NCI-H1092 treated with DMSO at 0.1 percent for 48 hours (cell line): ENCODE results near the gene CABLES1.
"Not testable (repeated sequence)": the region's sequence is repeated elsewhere in the genome, so short reads cannot be mapped to it uniquely, and the experiment has no call there.

Source experiments
- DNase-seq: peaks from one replicate; lab custom pipeline; 2025; lab: John Stamatoyannopoulos, UW

CABLES1 gene

GRCh38 chr18:23134780-23135549, at the start of gene CABLES1:
CABLES1 (plus strand) TSS chr18:23135485; CDS start chr18:23135763, 278 bp downstream.
- peak; percentile 67 for DNase-seq

GRCh38 chr18:23087352-23087751, 47.9 kb upstream of the CABLES1 start:
- no peak for DNase-seq

- no peak for DNase-seq
Measured at GRCh38 chr18:23088310-23088709, 47.0 kb upstream of the CABLES1 start.

- not testable (repeated sequence) for DNase-seq
Measured at GRCh38 chr18:23091017-23091993, 44.0 kb upstream of the CABLES1 start.

GRCh38 chr18:23092121-23092520, 43.2 kb upstream of the CABLES1 start:
- no peak for DNase-seq

- not testable (repeated sequence) for DNase-seq
Measured at GRCh38 chr18:23093130-23093529, 42.2 kb upstream of the CABLES1 start.

- DNase-seq: no peak
Measured at GRCh38 chr18:23093772-23094171, 41.5 kb upstream of the CABLES1 start.

GRCh38 chr18:23094411-23095190, 40.7 kb upstream of the CABLES1 start:
- DNase-seq: no peak

- DNase-seq: no peak
Measured at GRCh38 chr18:23095463-23095862, 39.8 kb upstream of the CABLES1 start.

- not testable (repeated sequence) for DNase-seq
Measured at GRCh38 chr18:23097016-23097415, 38.3 kb upstream of the CABLES1 start.

GRCh38 chr18:23099621-23100020, 35.7 kb upstream of the CABLES1 start:
- no peak for DNase-seq

- no peak for DNase-seq
Measured at GRCh38 chr18:23101861-23102432, 33.3 kb upstream of the CABLES1 start.

- no peak for DNase-seq
Measured at GRCh38 chr18:23102493-23103261, 32.6 kb upstream of the CABLES1 start.

- no peak for DNase-seq
Measured at GRCh38 chr18:23103449-23103848, 31.8 kb upstream of the CABLES1 start.

GRCh38 chr18:23105030-23105429, 30.3 kb upstream of the CABLES1 start:
- DNase-seq: no peak

- DNase-seq: no peak
Measured at GRCh38 chr18:23105581-23106219, 29.6 kb upstream of the CABLES1 start.

GRCh38 chr18:23106575-23106974, 28.7 kb upstream of the CABLES1 start:
- DNase-seq: no peak

GRCh38 chr18:23107718-23108117, 27.6 kb upstream of the CABLES1 start:
- no peak for DNase-seq

- DNase-seq: no peak
Measured at GRCh38 chr18:23108496-23108895, 26.8 kb upstream of the CABLES1 start.

GRCh38 chr18:23109163-23109562, 26.1 kb upstream of the CABLES1 start:
- DNase-seq: not testable (repeated sequence)
